HG02884 (cell line): ENCODE measurements around the gene SLC5A4.
"Not testable (repeated sequence)": the region's sequence is repeated elsewhere in the genome, so short reads cannot be mapped to it uniquely, and the experiment has no call there.

Source experiments
- ATAC-seq: cut with Tn5 transposase; IDR thresholded peaks from one replicate; pipeline ENCODE4 v1.9.1; 2021; ENCODE audit warnings: mild to moderate bottlenecking, moderate library complexity; ENCODE audit not compliant: unreplicated experiment

The SLC5A4 gene

GRCh38 chr22:32255217-32255616 is at the start of gene SLC5A4:
TSS of gene SLC5A4 (minus strand) at chr22:32255347. CDS start at chr22:32255329, 18 bp downstream.
- no peak for ATAC-seq

DNA sequence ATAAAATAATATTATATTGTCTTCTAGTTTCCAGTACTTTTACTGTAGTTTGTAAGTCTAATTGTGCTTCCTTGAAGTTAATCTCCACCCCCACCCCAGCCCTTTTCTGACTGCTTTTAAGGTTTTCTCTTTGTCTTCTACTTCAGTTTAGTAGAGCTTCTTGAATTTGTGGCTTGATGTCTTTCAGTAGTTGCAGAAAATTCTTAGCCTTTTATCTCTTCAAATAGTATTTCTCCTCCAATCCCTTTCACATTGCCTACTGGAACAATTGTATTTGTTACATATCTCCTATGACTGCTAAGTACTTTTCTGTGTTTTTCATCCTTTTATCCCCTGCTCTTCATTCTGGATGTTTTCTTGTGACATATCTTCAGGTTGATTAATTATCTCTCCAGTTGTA is 38.8 kb upstream of the SLC5A4 start:
- not testable (repeated sequence) for ATAC-seq

GRCh38 chr22:32286290-32286840 is 31.2 kb upstream of the SLC5A4 start:
- no peak for ATAC-seq

DNA sequence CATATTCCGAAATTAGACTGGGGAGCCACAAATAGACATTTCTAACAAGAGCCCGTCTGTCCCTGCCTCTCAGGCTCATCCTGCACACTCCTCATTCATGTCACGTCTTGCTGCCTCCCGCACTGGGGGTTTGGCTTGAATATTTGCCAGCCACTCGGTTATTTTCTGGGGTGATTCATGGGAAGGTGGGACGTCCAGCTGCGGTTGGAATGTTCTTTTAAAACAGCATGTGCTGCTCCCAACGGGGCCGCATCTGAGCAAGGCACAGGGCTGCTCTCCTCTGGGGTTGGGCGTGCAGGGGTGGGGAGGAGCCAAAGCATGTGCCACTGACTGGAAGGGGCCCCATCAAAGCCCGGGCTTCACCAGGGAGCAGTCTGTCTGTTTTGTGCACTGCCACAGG is 25.9 kb upstream of the SLC5A4 start:
- no peak for ATAC-seq

GRCh38 chr22:32275353-32275752 is 20.2 kb upstream of the SLC5A4 start:
- ATAC-seq: not testable (repeated sequence)

DNA sequence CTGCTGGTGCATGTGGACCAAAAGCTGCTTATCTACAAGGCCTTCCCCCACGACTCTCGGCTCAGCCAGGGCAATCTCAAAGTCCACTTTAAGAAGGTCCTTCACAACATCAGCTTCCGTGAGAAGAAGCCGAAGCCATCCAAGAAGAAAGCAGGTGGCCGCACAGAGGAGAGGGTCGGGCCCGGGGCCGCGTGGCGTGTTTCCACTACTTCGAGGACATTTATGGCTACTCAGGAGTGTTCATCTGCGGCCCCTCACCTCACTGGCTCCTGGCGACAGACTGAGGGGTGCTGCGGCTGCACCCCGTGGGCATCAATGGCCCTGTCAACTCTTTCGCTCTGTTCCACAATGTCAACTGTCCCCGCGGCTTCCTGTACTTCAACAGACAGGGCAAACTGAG is 16.2 kb upstream of the SLC5A4 start:
- no peak for ATAC-seq

GRCh38 chr22:32270641-32271369 is 15.7 kb upstream of the SLC5A4 start:
- ATAC-seq: no peak

DNA sequence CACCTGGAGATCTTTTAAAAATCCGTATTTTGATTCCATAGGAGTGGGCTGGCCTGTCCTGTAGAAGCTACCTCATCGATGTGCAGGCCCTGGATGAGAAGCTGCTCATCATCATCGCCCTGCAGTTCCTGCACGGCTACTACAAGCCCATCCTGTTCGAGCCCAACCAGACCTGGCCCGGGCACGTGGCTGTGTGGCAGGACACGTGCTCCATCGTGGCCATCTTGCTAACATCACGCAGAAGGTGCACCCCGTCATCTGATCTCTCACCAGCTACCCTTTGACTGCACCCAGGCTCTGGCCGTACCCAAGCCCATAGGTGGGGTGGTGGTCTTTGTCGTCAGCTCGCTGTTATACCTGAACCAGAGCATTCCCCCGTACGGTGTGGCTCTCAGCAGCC is 14.2 kb upstream of the SLC5A4 start:
- ATAC-seq: no peak

DNA sequence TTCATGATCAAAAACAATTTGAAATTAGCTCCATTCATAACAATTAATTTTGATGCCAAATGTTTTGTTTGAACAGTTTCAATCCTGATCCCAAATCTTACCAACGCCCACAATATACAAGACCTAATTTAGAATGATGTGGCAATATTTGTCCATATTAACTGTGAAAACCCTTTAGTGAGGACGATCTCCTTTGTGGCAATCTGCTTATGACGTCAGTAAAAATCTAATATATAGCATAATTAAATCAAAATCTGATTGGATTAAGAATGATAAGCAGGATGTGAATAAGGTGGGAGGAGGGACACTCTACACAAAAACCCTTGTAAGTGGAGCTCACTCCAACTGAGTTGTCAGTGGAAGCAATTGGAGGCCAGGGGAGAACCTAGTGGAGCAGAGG is 11.9 kb upstream of the SLC5A4 start:
- ATAC-seq: no peak

GRCh38 chr22:32265882-32266767 is 11.0 kb upstream of the SLC5A4 start:
- no peak for ATAC-seq

GRCh38 chr22:32263678-32264077 is 8.5 kb upstream of the SLC5A4 start:
- ATAC-seq: not testable (repeated sequence)

- ATAC-seq: no peak
These were observed 6.2 kb upstream of the SLC5A4 start for GRCh38 chr22:32261306-32261705.

DNA sequence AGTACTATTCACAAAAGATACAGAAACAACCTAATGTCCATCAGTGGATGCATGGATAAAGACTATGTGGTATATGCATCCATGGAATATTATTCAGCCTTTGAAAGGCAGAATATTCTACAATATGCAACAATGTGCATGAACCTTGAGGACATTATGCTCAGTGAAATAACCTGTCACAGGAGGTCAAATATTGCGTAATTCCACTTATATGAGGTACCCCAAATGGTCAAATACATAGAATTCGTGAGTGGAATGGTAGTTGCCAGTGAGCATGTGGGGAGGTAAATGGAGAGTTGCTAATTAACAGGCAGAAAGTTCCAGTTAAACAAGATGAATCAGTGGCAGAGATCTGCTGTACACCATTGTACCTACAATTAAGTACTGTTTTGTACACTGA is 3.6 kb upstream of the SLC5A4 start:
- no peak for ATAC-seq

- no peak for ATAC-seq
These were observed 579 bp upstream of the SLC5A4 start for GRCh38 chr22:32255726-32256125.

- ATAC-seq: no peak
These were observed 5.9 kb downstream of the SLC5A4 start for GRCh38 chr22:32249231-32249630.

GRCh38 chr22:32248276-32248675 is 6.9 kb downstream of the SLC5A4 start:
- ATAC-seq: no peak

- no peak for ATAC-seq
These were observed 9.0 kb downstream of the SLC5A4 start for GRCh38 chr22:32246166-32246565.

- ATAC-seq: no peak
These were observed 10.1 kb downstream of the SLC5A4 start for GRCh38 chr22:32245042-32245441.

GRCh38 chr22:32244547-32244946 is 10.6 kb downstream of the SLC5A4 start:
- no peak for ATAC-seq

GRCh38 chr22:32240461-32240860 is 14.7 kb downstream of the SLC5A4 start:
- no peak for ATAC-seq

GRCh38 chr22:32237906-32238305 is 17.2 kb downstream of the SLC5A4 start:
- no peak for ATAC-seq

- ATAC-seq: no peak
These were observed 18.2 kb downstream of the SLC5A4 start for GRCh38 chr22:32236970-32237369.
